ENCODE data around the gene SOX15.

SOX15 gene

DNA sequence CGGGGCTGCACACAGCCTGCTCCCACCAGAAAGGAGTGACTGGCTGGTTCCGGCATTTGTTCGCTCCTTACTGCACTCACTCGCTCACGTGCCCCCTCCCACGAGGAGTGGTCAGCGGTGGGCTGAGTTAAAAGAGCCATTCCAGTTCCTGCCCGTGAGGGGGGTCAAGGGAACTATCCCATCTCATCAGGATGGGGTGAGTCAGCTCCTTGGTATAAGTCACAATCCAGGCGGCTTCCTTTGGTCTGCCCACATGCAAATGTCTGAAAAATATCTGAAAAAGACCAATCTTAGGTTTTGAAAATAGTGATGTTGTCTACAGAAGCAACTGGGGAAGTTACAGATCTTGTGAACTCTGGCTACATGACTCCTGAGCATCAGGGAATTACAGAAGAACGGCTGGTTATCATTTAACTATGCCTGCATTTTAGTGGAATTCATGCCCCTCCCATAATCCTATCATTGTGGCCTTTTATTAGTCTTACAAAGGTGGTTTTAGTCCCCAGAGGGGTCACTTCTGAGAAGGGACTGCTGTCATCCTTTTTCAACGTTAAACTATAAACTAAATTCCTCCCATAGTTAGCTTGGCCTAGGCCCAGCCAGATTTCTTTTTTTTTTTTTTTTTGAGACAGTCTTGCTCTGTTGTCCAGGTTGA lies 50.9 kb downstream of the SOX15 start:
- DNase-seq (ENCODE audit: low spot score in 2 of 2), result no peak
- H3K4me3 Mint-ChIP-seq, result no peak overlapping the region
- ATAC-seq, result no peak
- no peak overlapping the region for H3K27ac Mint-ChIP-seq
- H3K9me3 Mint-ChIP-seq, result no peaks in the 10 kb centered on the region
- H3K36me3 Mint-ChIP-seq, result no peaks in the 10 kb centered on the region
- H3K4me1 Mint-ChIP-seq, result no peaks in the 10 kb centered on the region

Measured in stimulated activated effector memory CD8-positive, alpha-beta T cell treated with anti-CD3 and anti-CD28 coated beads, Interleukin-12 subunit alpha, Interleukin-12 subunit beta, amount 100 ng/mL, for 72 hours (primary cell).